Urinary bladder (tissue), 4 donors: ENCODE results near the gene NUDT19. TPM values are rescaled to one million over a fixed set of nuclear protein-coding genes. Genes with fewer than 3 reads are reported as not detected.
A peak's percentile ranks its signal among the peaks of the same experiment; 100 is the strongest.
"Not testable (repeated sequence)": the region's sequence is repeated elsewhere in the genome, so short reads cannot be mapped to it uniquely, and the experiment has no call there.

Source experiments
- DNase-seq: peaks from one replicate; pipeline ENCODE4 v3.0.0-alpha.2; 2015; ENCODE audit errors: extremely low spot score
- H3K27ac ChIP-seq: one replicate; pipeline ENCODE4 v1.5.1; 2013; ENCODE audit warnings: low read depth, mild to moderate bottlenecking, moderate library complexity
- H3K36me3 ChIP-seq: one replicate; pipeline ENCODE4 v1.6.1; 2013; ENCODE audit warnings: mild to moderate bottlenecking, moderate library complexity; ENCODE audit not compliant: insufficient read depth
- H3K4me1 ChIP-seq: one replicate; pipeline ENCODE4 v1.6.1; 2013; ENCODE audit warnings: mild to moderate bottlenecking, moderate library complexity; ENCODE audit not compliant: insufficient read depth
- H3K4me3 ChIP-seq: one replicate; pipeline ENCODE4 v1.5.1; 2013; ENCODE audit warnings: low read depth, low read length
- WGBS: extraction: QIAGEN DNeasy Blood & Tissue Kit; methylation state at CpG from one replicate; pipeline ENCODE4 v1.1.7; 2013; 5-methylcytosine and 5-hydroxymethylcytosine counted together
- polyA plus RNA-seq: library from polyadenylated mRNA; stranded (reverse); fragments of 200-250 nt; gene quantifications from one replicate; pipeline ENCODE4 v1.2.3, GENCODE V29; 2013
- total RNA-seq: library from RNA; depleted of rRNA; stranded (reverse); fragments of >200 nt; gene quantifications from one replicate; pipeline ENCODE4 v1.2.3, GENCODE V29; 2014
- donor health status: healthy with polysubstance abuse.
- donor health status: healthy.

The NUDT19 gene
- total and polyA plus RNA-seq, 2 donors: 7.7 to 13.1 TPM

GRCh38 chr19:32682317-32682716 is 9.3 kb upstream of the NUDT19 start:
- Histone ChIP-seq H3K4me1 (no peaks in the 10 kb centered on the region), H3K4me3 (no peak overlapping the region), H3K36me3 (peaks cover 4% of the 10 kb centered on the region), H3K27ac (no peak overlapping the region)
- DNase-seq: no peak
- 88% methylated on average over 4 of the region's 4 CpGs for WGBS

- peaks cover 4% of the 10 kb centered on the region for H3K36me3 ChIP-seq
- 90% methylated on average over 6 of the region's 6 CpGs for WGBS
- H3K4me3 ChIP-seq: no peak overlapping the region
- no peaks in the 10 kb centered on the region for H3K4me1 ChIP-seq
- H3K27ac ChIP-seq: no peak overlapping the region
- DNase-seq: no peak
Observed at GRCh38 chr19:32686847-32687475, 4.7 kb upstream of the NUDT19 start.

- Histone ChIP-seq H3K27ac (no peak overlapping the region), H3K36me3 (peaks cover 4% of the 10 kb centered on the region), H3K4me3 (no peak overlapping the region), H3K4me1 (no peaks in the 10 kb centered on the region)
- WGBS: 94% methylated on average over 4 of the region's 4 CpGs
- DNase-seq: no peak
Observed at GRCh38 chr19:32687681-32688080, 3.9 kb upstream of the NUDT19 start.

- Histone ChIP-seq H3K4me3 (no peak overlapping the region), H3K36me3 (peaks cover 4% of the 10 kb centered on the region), H3K4me1 (no peaks in the 10 kb centered on the region), H3K27ac (no peak overlapping the region)
- WGBS: 82% methylated on average over 1 of the region's 1 CpG
- no peak for DNase-seq
Observed at GRCh38 chr19:32688311-32688710, 3.3 kb upstream of the NUDT19 start.

- WGBS: 7% methylated on average over 93 of the region's 93 CpGs
- no peak for DNase-seq
Observed at GRCh38 chr19:32691952-32692726, 518 bp downstream of the NUDT19 start.

GRCh38 chr19:32692727-32693061 is 1.1 kb downstream of the NUDT19 start:
- H3K36me3 ChIP-seq: no peaks in the 10 kb centered on the region
- no peaks in the 10 kb centered on the region for H3K4me1 ChIP-seq
- WGBS: 52% methylated on average over 7 of the region's 7 CpGs
- no peak for DNase-seq
- peak overlapping the region; percentile 85 for H3K4me3 ChIP-seq
- H3K27ac ChIP-seq: peak overlapping the region; percentile 40

More at GRCh38 chr19:32691952-32692726, 518 bp downstream of the NUDT19 start:
- Histone ChIP-seq H3K4me1 (no peaks in the 10 kb centered on the region), H3K4me3 (peak overlapping the region; percentile 85), H3K36me3 (no peaks in the 10 kb centered on the region), H3K27ac (peak overlapping the region; percentile 92)

- not testable (repeated sequence) for H3K4me1 ChIP-seq, H3K27ac ChIP-seq, DNase-seq, H3K36me3 ChIP-seq
- WGBS: 90% methylated on average over 20 of the region's 20 CpGs
- H3K4me3 ChIP-seq: peak overlapping the region; percentile 85
Observed at GRCh38 chr19:32693151-32694108, 1.8 kb downstream of the NUDT19 start.

- 81% methylated on average over 2 of the region's 2 CpGs for WGBS
- not testable (repeated sequence) for DNase-seq, H3K36me3 ChIP-seq, H3K4me3 ChIP-seq, H3K27ac ChIP-seq, H3K4me1 ChIP-seq
Observed at GRCh38 chr19:32694316-32694715, 2.7 kb downstream of the NUDT19 start.

- H3K27ac ChIP-seq, DNase-seq, H3K4me3 ChIP-seq, H3K4me1 ChIP-seq, H3K36me3 ChIP-seq: not testable (repeated sequence)
- 64% methylated on average over 2 of the region's 2 CpGs for WGBS
Observed at GRCh38 chr19:32694851-32695250, 3.2 kb downstream of the NUDT19 start.

GRCh38 chr19:32695506-32695905 is 3.9 kb downstream of the NUDT19 start:
- H3K4me3 ChIP-seq, H3K27ac ChIP-seq, H3K4me1 ChIP-seq, H3K36me3 ChIP-seq, DNase-seq: not testable (repeated sequence)
- 81% methylated on average over 6 of the region's 6 CpGs for WGBS

- H3K27ac ChIP-seq, H3K36me3 ChIP-seq, DNase-seq, H3K4me3 ChIP-seq, H3K4me1 ChIP-seq: not testable (repeated sequence)
- WGBS: 85% methylated on average over 3 of the region's 3 CpGs
Observed at GRCh38 chr19:32696771-32697170, 5.2 kb downstream of the NUDT19 start.

- H3K36me3 ChIP-seq: not testable (repeated sequence)
- WGBS: 97% methylated on average over 7 of the region's 7 CpGs
Observed at GRCh38 chr19:32700129-32700528, 8.5 kb downstream of the NUDT19 start.

GRCh38 chr19:32702010-32702409 is 10.4 kb downstream of the NUDT19 start:
- no peak for DNase-seq
- 79% methylated on average over 5 of the region's 5 CpGs for WGBS
- Histone ChIP-seq H3K4me3 (no peak overlapping the region), H3K27ac (no peak overlapping the region), H3K36me3 (no peaks in the 10 kb centered on the region), H3K4me1 (no peaks in the 10 kb centered on the region)

More at GRCh38 chr19:32700129-32700528, 8.5 kb downstream of the NUDT19 start:
- not testable (repeated sequence) for H3K4me1 ChIP-seq, H3K27ac ChIP-seq, DNase-seq, H3K4me3 ChIP-seq
